MCF 10A (cell line): ENCODE data around the gene LMNTD1. TPM values are rescaled to one million over a fixed set of nuclear protein-coding genes. Genes with fewer than 3 reads are reported as not detected.
"Not testable (repeated sequence)": the region's sequence is repeated elsewhere in the genome, so short reads cannot be mapped to it uniquely, and the experiment has no call there.

Experiments
- Bru-seq: library from RNA; stranded (reverse); fragments of 400-500 nt; gene quantifications from one replicate; lab custom pipeline; 2021; lab: Mats Ljungman, UMichigan
- BruChase-seq, 2 experiments: library from RNA; stranded (reverse); fragments of 400-500 nt; gene quantifications; one replicate each; lab custom pipeline; 2021; lab: Mats Ljungman, UMichigan
- BruUV-seq: library from RNA; stranded (reverse); fragments of 400-500 nt; replicated peaks from 2 replicates; lab custom pipeline; 2021; lab: Mats Ljungman, UMichigan
- CTCF ChIA-PET: fragments of 300-600 bp; sonication (Branson Sonifier 250); formaldehyde crosslinking; extraction: SDS; loops from one replicate; lab custom pipeline; 2021; ENCODE audit warnings: antibody characterized with exemption, inconsistent platforms; lab: Yijun Ruan, JAX
- POLR2A ChIA-PET: fragments of 300-600, 350-650 bp; sonication (Branson Sonifier 250); formaldehyde crosslinking; extraction: SDS; loops from one replicate; lab custom pipeline; 2020; ENCODE audit warnings: antibody characterized with exemption, inconsistent platforms; lab: Yijun Ruan, JAX
- DNase-seq: peaks from one replicate; pipeline ENCODE4 v3.0.0-alpha.2; 2018; ENCODE audit not compliant: unreplicated experiment
- H3K27ac Mint-ChIP-seq: one replicate; pipeline ENCODE4 v1.8.0; 2022; ENCODE audit warnings: mild to moderate bottlenecking, low read depth, mixed read lengths; ENCODE audit not compliant: unreplicated experiment
- H3K27me3 Mint-ChIP-seq: one replicate; pipeline ENCODE4 v1.8.0; 2022; ENCODE audit warnings: mixed read lengths; ENCODE audit not compliant: insufficient read depth, unreplicated experiment
- H3K36me3 Mint-ChIP-seq: one replicate; pipeline ENCODE4 v1.8.0; 2022; ENCODE audit warnings: mild to moderate bottlenecking, moderate library complexity, mixed read lengths; ENCODE audit not compliant: insufficient read depth, unreplicated experiment
- H3K4me1 Mint-ChIP-seq: one replicate; pipeline ENCODE4 v1.8.0; 2022; ENCODE audit warnings: mixed read lengths; ENCODE audit not compliant: insufficient read depth, unreplicated experiment
- H3K4me3 Mint-ChIP-seq: one replicate; pipeline ENCODE4 v1.8.0; 2022; ENCODE audit warnings: mild to moderate bottlenecking, moderate library complexity, mixed read lengths; ENCODE audit not compliant: unreplicated experiment
- H3K9me3 Mint-ChIP-seq: one replicate; pipeline ENCODE4 v1.8.0; 2022; ENCODE audit warnings: mixed read lengths; ENCODE audit not compliant: unreplicated experiment
- intact Hi-C: fragments of 100-400 bp; cut with micrococcal nuclease; formaldehyde crosslinking; loops from 2 replicates; pipeline ENCODE4 v1.14.1; 2022
- long read RNA-seq: library from polyadenylated mRNA; stranded (forward); transcript quantifications from one replicate; pipeline ENCODE4 v2.0.0, GENCODE V29; 2022
- total RNA-seq: library from RNA; stranded (reverse); gene quantifications from 2 replicates; pipeline ENCODE4 v1.2.3, GENCODE V29; 2022
- TF ChIP-seq, protein P1 (sequence below): fragments of 200-600 bp; IDR thresholded peaks from one replicate; pipeline ENCODE4 v1.8.0; 2022; ENCODE audit warnings: antibody characterized with exemption, mild to moderate bottlenecking; ENCODE audit not compliant: unreplicated experiment

LMNTD1 gene, protein sequence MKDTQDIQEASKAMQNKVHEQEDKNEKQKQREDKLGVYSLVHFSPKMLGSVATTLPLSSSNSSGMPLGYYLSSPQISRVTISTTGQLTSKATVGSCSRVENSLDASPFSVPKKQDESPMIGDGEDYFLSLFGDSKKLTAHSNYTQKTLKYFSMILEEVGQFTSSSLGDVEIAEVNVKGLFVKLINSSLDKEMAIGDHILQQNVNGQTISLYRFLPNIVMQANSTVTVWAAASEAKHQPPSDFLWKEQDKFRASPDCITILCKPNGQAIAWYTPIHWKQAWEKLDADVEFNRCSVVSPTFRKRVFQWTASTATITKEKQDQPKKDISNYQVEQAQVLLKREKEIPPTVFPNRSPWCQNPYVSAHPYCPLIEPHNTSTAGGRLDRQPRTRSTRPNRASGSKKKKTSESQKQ
- not detected in 2 replicates for total RNA-seq
- percentile 17 among the genes with signal in this experiment for Bru-seq, nascent RNA
- percentile 16 among the genes with signal in this experiment for BruChase-seq, experiment 1, labeled RNA remaining after a 6-hour chase
- percentile 20 among the genes with signal in this experiment for BruChase-seq, experiment 2, labeled RNA remaining after a 2-hour chase
- long read RNA-seq = 0 reads

DNA sequence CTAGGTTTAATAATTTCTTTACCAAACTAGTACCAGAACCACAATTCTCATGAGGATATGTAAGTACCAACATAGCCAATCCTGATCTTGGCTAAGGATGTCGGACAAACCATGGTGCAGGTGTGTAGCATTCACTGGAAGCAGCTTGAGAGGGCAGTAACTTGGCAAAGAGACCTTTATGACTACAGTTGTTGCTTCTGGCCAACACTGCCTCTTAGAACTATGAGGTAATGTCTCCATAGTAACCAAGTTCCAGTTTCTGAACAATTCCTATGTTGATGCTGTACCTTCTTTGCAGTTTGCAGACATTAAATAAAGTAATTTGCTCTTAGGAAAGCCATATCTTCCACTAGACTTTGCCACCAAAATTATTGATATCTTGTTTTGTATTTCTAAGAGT is at the start of gene LMNTD1:
Gene LMNTD1 (minus strand): TSS at position 186 of the 400 bp plus-strand sequence. CDS start 324 bp downstream, outside the sequence.
- H3K27ac Mint-ChIP-seq = no peak within 1 kb of the TSS

DNA sequence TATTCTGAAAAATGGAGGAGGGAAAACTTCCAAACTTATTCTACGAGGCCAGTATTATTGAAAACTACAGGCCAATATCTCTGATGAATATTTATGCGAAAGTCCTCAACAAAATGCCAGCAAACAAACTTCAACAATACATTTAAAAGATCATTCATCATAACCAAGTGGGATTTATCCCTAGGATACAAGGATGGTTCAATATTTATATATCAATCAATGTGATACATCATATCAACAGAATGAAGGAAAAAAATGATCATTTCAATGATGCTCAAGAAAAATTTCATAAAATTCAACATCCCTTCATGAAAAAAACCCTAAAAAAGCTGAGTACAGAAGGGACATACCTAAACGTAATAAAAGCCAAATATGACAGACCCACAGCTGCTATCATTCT is 45.9 kb upstream of the LMNTD1 start:
- no peak overlapping the region for H3K4me3 Mint-ChIP-seq
- TF ChIP-seq, protein P1, sequence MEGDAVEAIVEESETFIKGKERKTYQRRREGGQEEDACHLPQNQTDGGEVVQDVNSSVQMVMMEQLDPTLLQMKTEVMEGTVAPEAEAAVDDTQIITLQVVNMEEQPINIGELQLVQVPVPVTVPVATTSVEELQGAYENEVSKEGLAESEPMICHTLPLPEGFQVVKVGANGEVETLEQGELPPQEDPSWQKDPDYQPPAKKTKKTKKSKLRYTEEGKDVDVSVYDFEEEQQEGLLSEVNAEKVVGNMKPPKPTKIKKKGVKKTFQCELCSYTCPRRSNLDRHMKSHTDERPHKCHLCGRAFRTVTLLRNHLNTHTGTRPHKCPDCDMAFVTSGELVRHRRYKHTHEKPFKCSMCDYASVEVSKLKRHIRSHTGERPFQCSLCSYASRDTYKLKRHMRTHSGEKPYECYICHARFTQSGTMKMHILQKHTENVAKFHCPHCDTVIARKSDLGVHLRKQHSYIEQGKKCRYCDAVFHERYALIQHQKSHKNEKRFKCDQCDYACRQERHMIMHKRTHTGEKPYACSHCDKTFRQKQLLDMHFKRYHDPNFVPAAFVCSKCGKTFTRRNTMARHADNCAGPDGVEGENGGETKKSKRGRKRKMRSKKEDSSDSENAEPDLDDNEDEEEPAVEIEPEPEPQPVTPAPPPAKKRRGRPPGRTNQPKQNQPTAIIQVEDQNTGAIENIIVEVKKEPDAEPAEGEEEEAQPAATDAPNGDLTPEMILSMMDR = no peak
- no TSS peak for BruUV-seq
- POLR2A ChIA-PET = no interaction called here
- peaks cover 25% of the 10 kb centered on the region for H3K9me3 Mint-ChIP-seq
- CTCF ChIA-PET = no interaction called here
- H3K27me3 Mint-ChIP-seq = no peaks in the 10 kb centered on the region
- DNase-seq = no peak
- H3K4me1 Mint-ChIP-seq = no peaks in the 10 kb centered on the region
- H3K36me3 Mint-ChIP-seq = no peaks in the 10 kb centered on the region
- H3K27ac Mint-ChIP-seq = no peak overlapping the region
- intact Hi-C loops = no loop called here

More for the DNA sequence above, at the start of gene LMNTD1:
- Mint-ChIP-seq H3K36me3 (no peaks in the 10 kb centered on the region), H3K4me1 (peaks cover 18% of the 10 kb centered on the region), H3K9me3 (no peaks in the 10 kb centered on the region), H3K4me3 (no peak within 1 kb of the TSS), H3K27me3 (no peaks in the 10 kb centered on the region)
- ChIA-PET CTCF (interaction anchor here (0.6 kb wide), 1 partner anchor 9 kb away, joined by 3 read pairs; no protein-coding TSS in a partner anchor), POLR2A (interaction anchor here (0.5 to 0.7 kb wide), 2 partner anchors 96 to 107 kb away, joined by 3 read pairs; no protein-coding TSS in a partner anchor)
- peak; percentile 26 for DNase-seq
- TF ChIP-seq, protein P1 = no peak
- no TSS peak for BruUV-seq
- intact Hi-C loops = no loop called here

DNA sequence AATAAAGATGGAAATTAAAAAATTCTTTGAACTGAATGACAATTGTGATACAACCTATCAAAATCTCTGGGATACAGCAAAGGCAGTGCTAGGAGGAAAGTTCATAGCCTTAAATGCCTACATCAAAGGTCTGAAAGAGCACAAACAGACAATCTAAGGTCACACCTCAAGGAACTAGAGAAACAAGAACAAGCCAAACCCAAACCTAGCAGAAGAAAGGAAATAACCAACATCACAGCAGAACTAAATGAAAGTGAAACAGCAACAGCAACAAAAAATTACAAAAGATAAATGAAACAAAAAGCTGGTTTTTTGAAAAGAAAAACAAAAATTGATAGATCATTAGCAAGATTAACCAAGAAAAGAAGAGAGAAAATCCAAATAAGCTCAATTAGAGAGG is 42.4 kb upstream of the LMNTD1 start:
- H3K36me3 Mint-ChIP-seq, H3K4me3 Mint-ChIP-seq, DNase-seq, H3K27ac Mint-ChIP-seq, H3K4me1 Mint-ChIP-seq, BruUV-seq, H3K27me3 Mint-ChIP-seq, CTCF ChIA-PET, POLR2A ChIA-PET, intact Hi-C loops: not testable (repeated sequence)
- H3K9me3 Mint-ChIP-seq = peaks cover 17% of the 10 kb centered on the region

DNA sequence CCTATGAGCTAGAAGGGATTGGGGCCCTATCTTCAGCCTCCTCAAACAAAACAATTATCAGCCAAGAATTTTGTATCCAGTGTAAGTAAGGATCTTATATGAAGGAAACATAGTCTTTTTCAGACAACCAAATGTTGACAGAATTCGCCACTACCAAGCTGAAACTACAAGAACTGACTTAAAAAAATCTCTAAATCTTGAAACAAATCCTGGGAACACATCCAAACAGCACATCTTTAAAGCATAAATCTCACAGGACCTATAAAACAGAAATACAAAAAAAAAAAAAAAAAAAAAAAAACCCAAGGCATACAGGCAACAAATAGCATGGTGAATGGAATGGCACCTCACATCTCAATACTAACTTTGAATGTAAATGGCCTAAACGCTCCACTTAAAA is 41.3 kb upstream of the LMNTD1 start:
- Mint-ChIP-seq H3K4me1 (peaks cover 9% of the 10 kb centered on the region), H3K4me3 (no peak overlapping the region), H3K27ac (no peak overlapping the region), H3K9me3 (peaks cover 9% of the 10 kb centered on the region), H3K27me3 (no peaks in the 10 kb centered on the region), H3K36me3 (no peaks in the 10 kb centered on the region)
- no TSS peak for BruUV-seq
- POLR2A ChIA-PET = interaction anchor here (0.6 kb wide), 2 partner anchors 364 to 1383 kb away, joined by 3 read pairs; partner anchors contain the start of gene RASSF8
- TF ChIP-seq, protein P1 = no peak
- intact Hi-C loops = no loop called here
- DNase-seq = no peak
- CTCF ChIA-PET = no interaction called here
